Measurements from ENCODE around the gene PTK6. TPM values are rescaled to one million over a fixed set of nuclear protein-coding genes. Genes with fewer than 3 reads are reported as not detected.

The PTK6 gene
- total RNA-seq, 4 donors from 2014 or later: 0.11 TPM; not detected in 3

- Histone ChIP-seq H3K27ac (no peak overlapping the region), H3K27me3 (no peaks in the 10 kb centered on the region), H3K36me3 (no peaks in the 10 kb centered on the region), H3K4me1 (peaks cover 10 to 30% of the 10 kb centered on the region in 2 donors), H3K9me3 (no peaks in the 10 kb centered on the region), H3K4me3 (replicated peaks in 1 of 3) (no peak overlapping the region)
- WGBS, 2 donors: 90% methylated on average over 7 of the region's 7 CpGs
- intact Hi-C loops (cut with DNase I): loop anchor here (10.0 kb wide), 1 partner anchor 68 kb away; no protein-coding TSS in a partner anchor
- no peak for DNase-seq
- TF ChIP-seq CTCF (IDR thresholded peaks at IDR 0.05) (no peak), POLR2A (IDR thresholded peaks at IDR 0.05) (no peak)
These were observed 39.1 kb upstream of the PTK6 start for GRCh38 chr20:63576311-63576710.

DNA sequence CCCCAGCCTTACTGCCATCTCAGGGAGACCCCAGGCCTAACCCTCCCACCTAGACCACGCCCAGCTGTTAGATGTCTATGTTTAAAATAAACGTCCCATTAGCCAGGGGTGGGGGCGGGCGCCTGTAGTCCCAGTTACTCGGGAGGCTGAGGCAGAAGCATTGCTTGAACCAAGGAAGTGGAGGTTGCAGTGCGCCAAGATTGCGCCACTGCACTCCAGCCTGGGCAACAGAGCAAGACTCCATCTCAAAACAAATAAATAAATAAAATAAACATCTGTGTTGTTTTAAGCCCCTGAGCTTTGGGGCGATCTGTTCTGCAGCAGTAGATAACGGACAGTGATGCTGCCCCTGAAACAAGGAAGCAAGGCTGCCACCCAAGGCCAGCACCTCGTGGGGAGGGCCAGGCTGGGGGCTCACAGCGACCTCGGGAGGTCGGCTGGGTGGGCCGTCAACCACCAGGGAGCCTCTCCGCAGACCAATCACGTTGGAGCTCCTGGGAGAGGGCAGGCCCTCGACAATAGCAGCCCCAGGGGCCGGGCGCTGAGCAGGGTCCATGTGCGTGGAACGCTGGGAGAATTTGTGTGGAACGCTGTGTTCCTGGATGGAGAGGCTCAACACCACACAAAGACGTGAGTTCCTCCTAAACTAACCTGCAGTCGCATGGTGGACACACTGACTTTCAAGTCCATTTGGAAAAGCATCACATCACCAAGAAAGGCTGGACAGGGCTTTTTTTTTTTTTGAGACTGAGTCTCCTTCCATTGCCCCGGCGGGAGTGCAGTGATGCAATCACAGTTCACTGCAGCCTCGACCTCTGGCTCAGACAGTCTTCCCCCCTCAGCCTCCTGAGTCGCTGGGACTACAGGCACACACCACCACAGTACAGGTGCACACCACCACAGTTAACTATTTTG is 37.9 kb upstream of the PTK6 start:
- Histone ChIP-seq H3K36me3 (no peaks in the 10 kb centered on the region), H3K9me3 (no peaks in the 10 kb centered on the region), H3K4me1 (peaks cover 10 to 30% of the 10 kb centered on the region in 2 donors), H3K4me3 (replicated peaks in 1 of 3) (no peak overlapping the region), H3K27me3 (no peaks in the 10 kb centered on the region), H3K27ac (peak overlapping the region in 2 of 3 donors; percentile 58 to 72)
- intact Hi-C loops (cut with DNase I): loop anchor here (10.0 kb wide), 1 partner anchor 70 kb away; no protein-coding TSS in a partner anchor
- no peak for DNase-seq
- 75 to 77% methylated on average over 24 of the region's 28 CpGs for WGBS, 2 donors
- TF ChIP-seq CTCF (IDR thresholded peaks at IDR 0.05) (no peak), POLR2A (IDR thresholded peaks at IDR 0.05) (no peak)

GRCh38 chr20:63574156-63574828 is 37.1 kb upstream of the PTK6 start, which contains the start of gene HELZ2:
Gene HELZ2 (minus strand): TSS chr20:63574239. CDS start chr20:63572385, 1,854 bp downstream.
- intact Hi-C loops (cut with DNase I): loop anchor here (10.0 kb wide), 1 partner anchor 71 kb away; no protein-coding TSS in a partner anchor
- Histone ChIP-seq H3K27ac (peak within 1 kb of the TSS; percentile 58 to 72 (median 72)), H3K36me3 (no peaks in the 10 kb centered on the region), H3K4me1 (peaks cover 10 to 30% of the 10 kb centered on the region in 2 donors), H3K4me3 (replicated peaks in 1 of 3) (peak within 1 kb of the TSS in 2 of 3 donors; percentile 50 to 83), H3K27me3 (no peaks in the 10 kb centered on the region), H3K9me3 (no peaks in the 10 kb centered on the region)
- peak; percentile 76 to 78 for DNase-seq
- 83% methylated on average over 1 of the region's 40 CpGs; no CpG with 5 or more reads in 1 of the 2 donors for WGBS, 2 donors
- TF ChIP-seq CTCF (IDR thresholded peaks at IDR 0.05) (no peak), POLR2A (IDR thresholded peaks at IDR 0.05) (peak in 1 of 2 donors; percentile 21)

- intact Hi-C loops (cut with DNase I): loop anchor here (10.0 kb wide), 1 partner anchor 71 kb away; no protein-coding TSS in a partner anchor
- H3K27ac ChIP-seq: peak overlapping the region; percentile 42 to 72 (median 58)
- no peaks in the 10 kb centered on the region for H3K27me3 ChIP-seq
- peaks cover 10 to 30% of the 10 kb centered on the region in 2 donors for H3K4me1 ChIP-seq
- H3K36me3 ChIP-seq: no peaks in the 10 kb centered on the region
- DNase-seq: no peak
- H3K9me3 ChIP-seq: no peaks in the 10 kb centered on the region
- H3K4me3 ChIP-seq (replicated peaks in 1 of 3): peak overlapping the region in 2 of 3 donors; percentile 50 to 83
- WGBS, 2 donors: 3 to 6% methylated on average over 6 to 13 of the region's 24 CpGs
- TF ChIP-seq POLR2A (IDR thresholded peaks at IDR 0.05) (no peak), CTCF (IDR thresholded peaks at IDR 0.05) (no peak)
These were observed 36.5 kb upstream of the PTK6 start for GRCh38 chr20:63573647-63574131.
